ENCODE data around the gene HOXD9. TPM values are rescaled to one million over a fixed set of nuclear protein-coding genes. Genes with fewer than 3 reads are reported as not detected.

HOXD9 gene
- total and polyA plus RNA-seq, 8 donors: 0.12 to 1.1 (median 0.34) TPM; not detected in 2

DNA sequence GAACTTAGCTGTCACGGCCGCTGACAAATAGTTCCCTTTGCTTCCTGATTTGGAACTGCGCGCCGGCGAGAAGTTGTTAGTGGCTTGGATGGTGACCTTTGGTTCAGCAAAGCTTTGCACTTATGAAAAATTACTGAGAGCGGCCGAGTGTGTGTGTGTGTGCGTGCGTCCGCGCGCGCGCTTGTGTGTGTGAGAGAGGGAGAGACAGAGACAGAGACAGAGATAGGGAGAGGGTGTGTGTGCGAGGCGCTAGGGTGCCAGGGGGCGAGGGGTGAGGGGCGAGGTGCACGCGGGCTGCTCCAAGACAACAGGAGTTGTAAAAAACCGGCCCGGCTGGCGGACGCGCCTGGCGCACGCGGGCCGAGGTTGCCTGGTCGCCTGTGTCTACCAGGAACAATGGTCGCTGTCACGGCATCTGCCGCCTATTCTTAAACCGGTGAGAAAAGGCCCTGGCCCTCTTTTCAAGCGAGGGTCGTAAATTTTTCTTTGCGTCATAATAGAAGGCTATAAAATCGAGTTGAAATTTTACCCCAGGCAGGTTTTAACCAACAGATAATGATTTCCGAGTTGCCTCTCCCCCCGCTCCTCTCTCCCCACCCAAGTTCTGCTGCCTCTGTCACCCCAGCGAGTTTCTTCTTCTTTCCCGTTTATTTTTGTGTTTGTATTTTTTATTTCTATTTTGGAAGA, 35.1 kb downstream of the HOXD9 start:
- 9 to 10% methylated on average over 43 of the region's 43 CpGs for WGBS, 2 donors
- no peaks in the 10 kb centered on the region for H3K36me3 ChIP-seq
- H3K4me1 ChIP-seq: peaks cover 0 to 8% (median 0%) of the 10 kb centered on the region in 3 donors
- H3K4me3 ChIP-seq: peak overlapping the region in 1 of 4 donors; percentile 28
- intact Hi-C loops (cut with DNase I): loop anchor here in 1 of 3 donors (10.0 kb wide), 1 partner anchor 407 kb away; no protein-coding TSS in a partner anchor
- H3K27me3 ChIP-seq: peaks cover 0 to 68% (median 14%) of the 10 kb centered on the region in 4 donors
- H3K27ac ChIP-seq: no peak overlapping the region
- no peak for ATAC-seq
- TF ChIP-seq, protein P1, sequence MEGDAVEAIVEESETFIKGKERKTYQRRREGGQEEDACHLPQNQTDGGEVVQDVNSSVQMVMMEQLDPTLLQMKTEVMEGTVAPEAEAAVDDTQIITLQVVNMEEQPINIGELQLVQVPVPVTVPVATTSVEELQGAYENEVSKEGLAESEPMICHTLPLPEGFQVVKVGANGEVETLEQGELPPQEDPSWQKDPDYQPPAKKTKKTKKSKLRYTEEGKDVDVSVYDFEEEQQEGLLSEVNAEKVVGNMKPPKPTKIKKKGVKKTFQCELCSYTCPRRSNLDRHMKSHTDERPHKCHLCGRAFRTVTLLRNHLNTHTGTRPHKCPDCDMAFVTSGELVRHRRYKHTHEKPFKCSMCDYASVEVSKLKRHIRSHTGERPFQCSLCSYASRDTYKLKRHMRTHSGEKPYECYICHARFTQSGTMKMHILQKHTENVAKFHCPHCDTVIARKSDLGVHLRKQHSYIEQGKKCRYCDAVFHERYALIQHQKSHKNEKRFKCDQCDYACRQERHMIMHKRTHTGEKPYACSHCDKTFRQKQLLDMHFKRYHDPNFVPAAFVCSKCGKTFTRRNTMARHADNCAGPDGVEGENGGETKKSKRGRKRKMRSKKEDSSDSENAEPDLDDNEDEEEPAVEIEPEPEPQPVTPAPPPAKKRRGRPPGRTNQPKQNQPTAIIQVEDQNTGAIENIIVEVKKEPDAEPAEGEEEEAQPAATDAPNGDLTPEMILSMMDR (IDR thresholded peaks at IDR 0.05): no peak
- FAIRE-seq: no peak
- no peaks in the 10 kb centered on the region for H3K9me3 ChIP-seq
- no peak for DNase-seq

DNA sequence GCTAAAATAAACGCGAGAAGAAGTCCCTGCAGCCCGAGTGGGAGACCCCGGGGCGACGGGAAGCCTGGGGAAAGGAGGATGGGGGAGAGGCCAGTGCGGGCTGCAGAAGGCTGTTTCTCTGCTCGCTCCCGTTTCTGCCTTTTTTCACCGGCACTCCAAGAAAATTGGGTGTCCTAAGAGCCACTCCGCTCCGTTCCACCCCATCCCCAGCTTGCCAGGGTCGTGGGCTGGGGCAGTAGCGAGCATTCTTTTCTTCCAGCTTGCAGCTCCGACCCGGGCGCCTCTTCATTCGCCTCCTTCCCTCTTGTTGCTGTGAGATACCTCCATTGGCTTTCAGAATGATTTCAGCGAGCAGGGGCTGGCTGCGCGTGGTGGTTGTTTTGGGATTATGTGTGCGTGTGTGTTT, 35.7 kb downstream of the HOXD9 start:
- Histone ChIP-seq H3K27ac (no peak overlapping the region), H3K4me1 (peaks cover 0 to 8% (median 0%) of the 10 kb centered on the region in 3 donors), H3K27me3 (peaks cover 0 to 66% (median 13%) of the 10 kb centered on the region in 4 donors), H3K36me3 (no peaks in the 10 kb centered on the region), H3K9me3 (no peaks in the 10 kb centered on the region), H3K4me3 (no peak overlapping the region)
- DNase-seq (no peak), ATAC-seq (no peak), FAIRE-seq (no peak)
- WGBS, 2 donors: 7 to 10% methylated on average over 22 of the region's 22 CpGs
- intact Hi-C loops (cut with DNase I): loop anchor here in 1 of 3 donors (10.0 kb wide), 1 partner anchor 407 kb away; no protein-coding TSS in a partner anchor
- TF ChIP-seq, protein P1 (IDR thresholded peaks at IDR 0.05): no peak

- peak in 1 of 6 donors; percentile 9 for DNase-seq
Measured at GRCh38 chr2:176158855-176159662, 36.5 kb downstream of the HOXD9 start.

DNA sequence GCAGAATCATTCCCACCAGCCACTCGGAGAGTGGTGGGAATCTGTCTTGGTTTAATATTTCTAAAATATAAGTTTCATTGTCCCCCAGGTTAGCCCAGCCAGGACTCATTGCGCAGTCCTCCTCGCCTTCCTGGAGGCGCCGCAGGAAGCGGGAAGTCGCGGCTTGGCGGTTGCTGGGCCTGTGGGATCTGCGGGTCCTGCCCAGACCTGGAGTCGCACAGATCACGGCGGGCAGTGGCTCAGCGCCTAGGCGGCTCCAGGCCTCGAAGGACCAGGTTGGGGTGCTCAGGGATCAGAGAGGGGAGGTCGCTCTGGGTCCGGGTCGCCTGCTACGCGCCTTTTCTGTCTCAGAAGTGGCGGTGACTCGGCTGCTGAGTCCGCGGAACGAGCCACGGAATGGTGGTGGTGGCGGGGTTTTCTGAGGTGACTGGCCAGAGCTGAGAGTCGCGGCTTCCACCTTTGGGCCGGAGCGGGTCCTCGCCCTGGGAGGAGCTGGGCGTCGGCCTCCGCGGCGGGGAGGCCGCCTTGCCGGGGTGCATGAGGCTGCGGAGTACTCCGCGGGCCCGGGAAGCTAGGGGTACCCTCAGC, 37.2 kb downstream of the HOXD9 start:
- DNase-seq: peak in 2 of 6 donors; percentile 18 to 61
- intact Hi-C loops (cut with DNase I): loop anchor here in 1 of 3 donors (10.0 kb wide), 1 partner anchor 405 kb away; no protein-coding TSS in a partner anchor
- no peak overlapping the region for H3K27ac ChIP-seq
- H3K4me1 ChIP-seq: peaks cover 0 to 8% (median 0%) of the 10 kb centered on the region in 3 donors
- 6 to 8% methylated on average over 40 to 44 of the region's 44 CpGs for WGBS, 2 donors
- no peak overlapping the region for H3K4me3 ChIP-seq
- peaks cover 0 to 71% (median 11%) of the 10 kb centered on the region in 4 donors for H3K27me3 ChIP-seq
- peak in 1 of 4 donors; percentile 21 for ATAC-seq
- H3K9me3 ChIP-seq: no peaks in the 10 kb centered on the region
- FAIRE-seq: no peak
- no peaks in the 10 kb centered on the region for H3K36me3 ChIP-seq
- TF ChIP-seq, protein P1 (IDR thresholded peaks at IDR 0.05): no peak

More at GRCh38 chr2:176158855-176159662, 36.5 kb downstream of the HOXD9 start:
- TF ChIP-seq, protein P1 (IDR thresholded peaks at IDR 0.05): no peak
- Histone ChIP-seq H3K27ac (no peak overlapping the region), H3K27me3 (peaks cover 0 to 64% (median 12%) of the 10 kb centered on the region in 4 donors), H3K9me3 (no peaks in the 10 kb centered on the region), H3K4me3 (no peak overlapping the region), H3K36me3 (no peaks in the 10 kb centered on the region), H3K4me1 (peaks cover 0 to 8% (median 0%) of the 10 kb centered on the region in 3 donors)
- no peak for ATAC-seq
- intact Hi-C loops (cut with DNase I): loop anchor here in 1 of 3 donors (10.0 kb wide), 1 partner anchor 406 kb away; no protein-coding TSS in a partner anchor
- 11 to 12% methylated on average over 35 to 39 of the region's 39 CpGs for WGBS, 2 donors
- no peak for FAIRE-seq
